Activated CD8-positive, alpha-beta memory T cell treated with anti-CD3 and anti-CD28 coated beads, Interleukin-2, amount 50 U/mL, for 48 hours (primary cell): ENCODE results near the gene P4HA1.
"Not testable (repeated sequence)": the region's sequence is repeated elsewhere in the genome, so short reads cannot be mapped to it uniquely, and the experiment has no call there.

Experiments used
- DNase-seq: peaks from one replicate; pipeline ENCODE4 v3.0.0-alpha.2; 2020

Gene P4HA1

GRCh38 chr10:73096449-73097304 is at the start of gene P4HA1:
P4HA1 (minus strand) TSS chr10:73096866; CDS start chr10:73074883, 21,983 bp downstream.
- peak; percentile 100 for DNase-seq

- DNase-seq, result no peak
Observed at GRCh38 chr10:73141603-73142002, 44.9 kb upstream of the P4HA1 start.

GRCh38 chr10:73139251-73139650 is 42.6 kb upstream of the P4HA1 start:
- no peak for DNase-seq

- DNase-seq, result no peak
Observed at GRCh38 chr10:73136627-73137026, 40.0 kb upstream of the P4HA1 start.

GRCh38 chr10:73134727-73135126 is 38.1 kb upstream of the P4HA1 start:
- DNase-seq, result no peak

- DNase-seq, result no peak
Observed at GRCh38 chr10:73131913-73132686, 35.4 kb upstream of the P4HA1 start.

GRCh38 chr10:73131301-73131700 is 34.6 kb upstream of the P4HA1 start:
- DNase-seq, result no peak

- no peak for DNase-seq
Observed at GRCh38 chr10:73126343-73126742, 29.7 kb upstream of the P4HA1 start.

- DNase-seq, result no peak
Observed at GRCh38 chr10:73119952-73120351, 23.3 kb upstream of the P4HA1 start.

GRCh38 chr10:73119457-73119856 is 22.8 kb upstream of the P4HA1 start:
- no peak for DNase-seq

- DNase-seq, result no peak
Observed at GRCh38 chr10:73117976-73118743, 21.5 kb upstream of the P4HA1 start.

- DNase-seq, result no peak
Observed at GRCh38 chr10:73116017-73116416, 19.4 kb upstream of the P4HA1 start.

- DNase-seq, result no peak
Observed at GRCh38 chr10:73113551-73113950, 16.9 kb upstream of the P4HA1 start.

GRCh38 chr10:73112032-73112431 is 15.4 kb upstream of the P4HA1 start:
- DNase-seq, result not testable (repeated sequence)

GRCh38 chr10:73110345-73110849 is 13.7 kb upstream of the P4HA1 start, which contains the start of gene NUDT13:
NUDT13 (plus strand) TSS chr10:73110455; CDS start chr10:73114366, 3,911 bp downstream.
- DNase-seq, result no peak

GRCh38 chr10:73109248-73109652 is 12.6 kb upstream of the P4HA1 start:
- not testable (repeated sequence) for DNase-seq

GRCh38 chr10:73106301-73106700 is 9.6 kb upstream of the P4HA1 start:
- no peak for DNase-seq

GRCh38 chr10:73099141-73099540 is 2.5 kb upstream of the P4HA1 start:
- DNase-seq, result no peak

GRCh38 chr10:73097305-73097670 is 622 bp upstream of the P4HA1 start:
- DNase-seq, result no peak

GRCh38 chr10:73096041-73096448 is 621 bp downstream of the P4HA1 start:
- DNase-seq, result peak; percentile 86

- DNase-seq, result peak; percentile 63
Observed at GRCh38 chr10:73095481-73096021, 1.1 kb downstream of the P4HA1 start.

GRCh38 chr10:73094986-73095480 is 1.6 kb downstream of the P4HA1 start:
- DNase-seq, result no peak
